Stimulated activated CD4-positive, alpha-beta T cell treated with anti-CD3 and anti-CD28 coated beads, Interleukin-1b, Interleukin-23, amount 100 ng/mL, for 1 hour (primary cell): ENCODE data around the gene OR51V1.
"Not testable (repeated sequence)": the region's sequence is repeated elsewhere in the genome, so short reads cannot be mapped to it uniquely, and the experiment has no call there.

Experiments used
- DNase-seq, 2 donors: peaks; one replicate each; pipeline ENCODE4 v3.0.0-alpha.2; 2020; ENCODE audit warnings: low read depth in 2 of 2

The OR51V1 gene

GRCh38 chr11:5200582-5200981 is at the start of gene OR51V1:
OR51V1 (minus strand) TSS chr11:5200682; CDS start chr11:5200682, 0 bp downstream.
- no peak for DNase-seq

- not testable (repeated sequence) for DNase-seq
Measured at GRCh38 chr11:5249807-5250396, 49.4 kb upstream of the OR51V1 start, which contains the start of gene HBG1. HBG1 (minus strand) TSS chr11:5249857; CDS start chr11:5249804, 53 bp downstream.

- not testable (repeated sequence) for DNase-seq
Measured at GRCh38 chr11:5248498-5248897, 48.0 kb upstream of the OR51V1 start.

GRCh38 chr11:5247472-5248192 is 47.1 kb upstream of the OR51V1 start:
- DNase-seq: no peak

GRCh38 chr11:5246772-5247471 is 46.4 kb upstream of the OR51V1 start:
- DNase-seq: no peak

GRCh38 chr11:5245155-5245554 is 44.7 kb upstream of the OR51V1 start:
- no peak for DNase-seq

GRCh38 chr11:5243816-5244180 is 43.3 kb upstream of the OR51V1 start:
- no peak for DNase-seq

GRCh38 chr11:5242933-5243815 is 42.7 kb upstream of the OR51V1 start:
- DNase-seq: no peak

GRCh38 chr11:5242208-5242607 is 41.7 kb upstream of the OR51V1 start:
- DNase-seq: no peak

- no peak for DNase-seq
Measured at GRCh38 chr11:5241458-5241857, 41.0 kb upstream of the OR51V1 start.

- DNase-seq: no peak
Measured at GRCh38 chr11:5240458-5240857, 40.0 kb upstream of the OR51V1 start.

GRCh38 chr11:5240056-5240455 is 39.6 kb upstream of the OR51V1 start:
- DNase-seq: no peak

GRCh38 chr11:5239046-5239445 is 38.6 kb upstream of the OR51V1 start:
- no peak for DNase-seq

- DNase-seq: no peak
Measured at GRCh38 chr11:5238486-5238885, 38.0 kb upstream of the OR51V1 start.

GRCh38 chr11:5237420-5237819 is 36.9 kb upstream of the OR51V1 start:
- DNase-seq: no peak

- no peak for DNase-seq
Measured at GRCh38 chr11:5235364-5236095, 35.0 kb upstream of the OR51V1 start.

- DNase-seq: no peak
Measured at GRCh38 chr11:5234381-5234834, 33.9 kb upstream of the OR51V1 start, which contains the start of gene HBD. HBD (minus strand) TSS chr11:5234483; CDS start chr11:5234433, 50 bp downstream.

GRCh38 chr11:5233307-5233706 is 32.8 kb upstream of the OR51V1 start:
- DNase-seq: no peak

GRCh38 chr11:5232821-5233220 is 32.3 kb upstream of the OR51V1 start:
- no peak for DNase-seq

- DNase-seq: no peak
Measured at GRCh38 chr11:5232176-5232575, 31.7 kb upstream of the OR51V1 start.

- DNase-seq: no peak
Measured at GRCh38 chr11:5231111-5231510, 30.6 kb upstream of the OR51V1 start.
